Progenitor cell of endocrine pancreas (in vitro differentiated cells): Measurements from ENCODE around the gene SP100. TPM values are rescaled to one million over a fixed set of nuclear protein-coding genes. Genes with fewer than 3 reads are reported as not detected.

ENCODE experiments used
- DNase-seq: peaks from one replicate; pipeline ENCODE4 v3.0.0; 2021; ENCODE audit warnings: low spot score; ENCODE audit not compliant: unreplicated experiment
- H3K27ac Mint-ChIP-seq: 2 replicates; pipeline ENCODE4 v1.8.0; 2021; ENCODE audit warnings: mild to moderate bottlenecking, moderate library complexity, mixed read lengths
- H3K27me3 Mint-ChIP-seq: 2 replicates; pipeline ENCODE4 v1.8.0; 2021; ENCODE audit warnings: mixed read lengths
- H3K36me3 Mint-ChIP-seq: 2 replicates; pipeline ENCODE4 v1.8.0; 2022; ENCODE audit warnings: mixed read lengths; ENCODE audit not compliant: insufficient read depth
- H3K4me1 Mint-ChIP-seq: 2 replicates; pipeline ENCODE4 v1.8.0; 2021; ENCODE audit warnings: low read depth, mixed read lengths
- H3K4me3 Mint-ChIP-seq: 2 replicates; pipeline ENCODE4 v1.8.0; 2021; ENCODE audit warnings: low read depth, mild to moderate bottlenecking, moderate library complexity, mixed read lengths
- H3K9me3 Mint-ChIP-seq: 2 replicates; pipeline ENCODE4 v1.8.0; 2021; ENCODE audit warnings: low read depth, mixed read lengths
- CTCF ChIP-seq: fragments of 200-600 bp; sonication (generic); IDR thresholded peaks from one replicate; pipeline ENCODE4 v1.5.0; 2021; ENCODE audit warnings: antibody characterized with exemption, mild to moderate bottlenecking; ENCODE audit not compliant: unreplicated experiment
- total RNA-seq: library from RNA; stranded (reverse); gene quantifications from 2 replicates; pipeline ENCODE4 v1.2.1, GENCODE V29; 2021

SP100 gene
- total RNA-seq, 1 donor from 2014 or later = 2.3 TPM

GRCh38 chr2:230444832-230445231 lies 28.8 kb downstream of the SP100 start:
- H3K4me1 Mint-ChIP-seq = peaks cover 2% of the 10 kb centered on the region
- H3K27me3 Mint-ChIP-seq = no peaks in the 10 kb centered on the region
- H3K4me3 Mint-ChIP-seq = no peak overlapping the region
- H3K9me3 Mint-ChIP-seq = no peaks in the 10 kb centered on the region
- DNase-seq = no peak
- no peak overlapping the region for H3K27ac Mint-ChIP-seq
- TF ChIP-seq CTCF = no peak
- H3K36me3 Mint-ChIP-seq = no peaks in the 10 kb centered on the region

- H3K9me3 Mint-ChIP-seq = no peaks in the 10 kb centered on the region
- no peak overlapping the region for H3K27ac Mint-ChIP-seq
- no peak for TF ChIP-seq CTCF
- H3K36me3 Mint-ChIP-seq = no peaks in the 10 kb centered on the region
- H3K4me3 Mint-ChIP-seq = no peak overlapping the region
- no peak for DNase-seq
- H3K4me1 Mint-ChIP-seq = peaks cover 2% of the 10 kb centered on the region
- H3K27me3 Mint-ChIP-seq = no peaks in the 10 kb centered on the region
Measured at GRCh38 chr2:230447036-230447435, 31.0 kb downstream of the SP100 start.

- no peaks in the 10 kb centered on the region for H3K36me3 Mint-ChIP-seq
- no peak for DNase-seq
Measured at GRCh38 chr2:230447455-230448451, 31.8 kb downstream of the SP100 start.

GRCh38 chr2:230449901-230450467 lies 34.0 kb downstream of the SP100 start:
- no peak overlapping the region for H3K4me3 Mint-ChIP-seq
- no peak overlapping the region for H3K27ac Mint-ChIP-seq
- no peaks in the 10 kb centered on the region for H3K27me3 Mint-ChIP-seq
- TF ChIP-seq CTCF = no peak
- H3K9me3 Mint-ChIP-seq = peaks cover 6% of the 10 kb centered on the region
- H3K36me3 Mint-ChIP-seq = no peaks in the 10 kb centered on the region
- peaks cover 2% of the 10 kb centered on the region for H3K4me1 Mint-ChIP-seq
- DNase-seq = no peak

More at GRCh38 chr2:230447455-230448451, 31.8 kb downstream of the SP100 start:
- no peaks in the 10 kb centered on the region for H3K27me3 Mint-ChIP-seq
- no peak for TF ChIP-seq CTCF
- H3K9me3 Mint-ChIP-seq = no peaks in the 10 kb centered on the region
- no peak overlapping the region for H3K4me3 Mint-ChIP-seq
- no peak overlapping the region for H3K27ac Mint-ChIP-seq
- H3K4me1 Mint-ChIP-seq = peaks cover 2% of the 10 kb centered on the region

- peaks cover under 1% of the 10 kb centered on the region for H3K4me1 Mint-ChIP-seq
- H3K36me3 Mint-ChIP-seq = peaks cover 4% of the 10 kb centered on the region
- peaks cover 12% of the 10 kb centered on the region for H3K9me3 Mint-ChIP-seq
- no peak overlapping the region for H3K4me3 Mint-ChIP-seq
- no peak for TF ChIP-seq CTCF
- DNase-seq = no peak
- no peaks in the 10 kb centered on the region for H3K27me3 Mint-ChIP-seq
- H3K27ac Mint-ChIP-seq = no peak overlapping the region
Measured at GRCh38 chr2:230453006-230453405, 37.0 kb downstream of the SP100 start.
